D721Med (cell line): ENCODE data around the gene ZNF263.

Experiments
- DNase-seq: peaks from one replicate; pipeline ENCODE4 v3.0.0; 2011; ENCODE audit warnings: low spot score; ENCODE audit not compliant: insufficient read length
- FAIRE-seq: peaks from 2 replicates; lab custom pipeline; 2011; peaks lifted over from hg19 to GRCh38; lab: Jason Lieb, UNC
- CTCF ChIP-seq: IDR thresholded peaks from 2 replicates; pipeline ENCODE4 v1.5.1; 2012; ENCODE audit warnings: mild to moderate bottlenecking, control low read depth; ENCODE audit not compliant: insufficient read depth; ENCODE audit errors: missing control alignments

The ZNF263 gene

GRCh38 chr16:3327514-3327913, 44.2 kb downstream of the ZNF263 start:
- no peak for TF ChIP-seq CTCF
- no peak for DNase-seq
- FAIRE-seq, result no peak

- DNase-seq (no peak), FAIRE-seq (no peak)
- TF ChIP-seq CTCF, result no peak
Measured at GRCh38 chr16:3328104-3328503, 44.8 kb downstream of the ZNF263 start.

- DNase-seq (no peak), FAIRE-seq (no peak)
- no peak for TF ChIP-seq CTCF
Measured at GRCh38 chr16:3328643-3329042, 45.4 kb downstream of the ZNF263 start.
